ENCODE results near the gene ATP8A2.

The ATP8A2 gene

DNA sequence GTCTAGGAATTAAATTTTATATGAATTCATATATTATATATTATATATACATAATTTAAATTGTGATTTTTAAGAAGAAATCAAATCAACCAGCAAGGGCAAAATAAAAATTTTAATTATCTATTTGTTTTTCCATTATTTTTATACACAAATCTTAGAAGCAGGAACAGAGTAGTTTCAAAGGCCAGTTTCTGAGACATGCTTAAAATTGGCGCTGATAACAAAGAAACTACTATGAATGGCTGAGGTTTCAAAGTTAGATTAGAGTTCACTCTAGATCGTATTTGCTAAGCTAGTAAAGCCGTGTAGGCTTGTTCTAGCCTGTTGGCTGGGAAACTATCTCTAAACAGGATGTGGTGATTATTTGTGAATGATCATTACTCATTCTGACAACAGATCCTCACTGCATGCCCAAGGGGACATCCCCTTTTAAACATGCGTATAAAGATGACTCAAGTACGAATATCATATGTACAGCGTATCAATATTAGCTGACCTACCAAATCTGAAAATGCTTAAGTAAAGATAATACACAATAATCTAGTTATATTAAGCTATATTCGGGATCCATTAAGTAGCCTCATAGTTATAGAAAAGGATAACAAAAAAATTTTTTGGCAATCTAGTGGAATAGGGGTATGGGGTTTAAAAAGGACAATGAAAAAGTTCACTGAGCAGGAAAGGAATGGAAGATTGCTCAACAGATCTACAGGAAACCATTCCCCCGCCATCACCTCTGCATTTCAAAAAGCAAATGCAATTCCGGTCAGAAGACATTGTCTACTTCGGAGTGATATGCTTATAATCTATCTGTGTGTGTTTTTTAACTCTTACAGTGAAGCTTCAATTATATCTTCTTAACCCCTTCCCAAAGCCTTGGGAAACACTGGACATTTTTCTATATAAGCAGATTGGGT, 529.9 kb downstream of the ATP8A2 start:
- peaks cover 18% of the 10 kb centered on the region; the same call in 1 of the 2 replicates for H3K9me3 ChIP-seq (ENCODE audit: insufficient read depth, low read length)
- no peak overlapping the region for H3K9ac ChIP-seq (ENCODE audit: insufficient read length, low read depth)
- H3K4me3 ChIP-seq (ENCODE audit: insufficient read length, low read depth), result no peak overlapping the region
- peaks cover 4% of the 10 kb centered on the region for H3K4me1 ChIP-seq (ENCODE audit: insufficient read depth, insufficient read length)
- DNase-seq (ENCODE audit: low read depth, low spot score), result no peak
- TF ChIP-seq ZNF274 (IDR thresholded peaks at IDR 0.05; ENCODE audit: low read depth, low read length) (no peak), SUZ12 (IDR thresholded peaks at IDR 0.05; ENCODE audit: extremely low read depth, insufficient read depth, insufficient read length) (no peak), YY1 (IDR thresholded peaks at IDR 0.05; ENCODE audit: insufficient read depth, insufficient read length) (no peak)
- H3K27me3 ChIP-seq (ENCODE audit: insufficient read depth, insufficient read length), result peaks cover 22% of the 10 kb centered on the region
- H3K36me3 ChIP-seq (ENCODE audit: insufficient read depth, insufficient read length, low read length), result no peaks in the 10 kb centered on the region

- Histone ChIP-seq H3K9me3 (ENCODE audit: insufficient read depth, low read length) (peaks cover 18% of the 10 kb centered on the region; the same call in 1 of the 2 replicates), H3K27me3 (ENCODE audit: insufficient read depth, insufficient read length) (peaks cover 28% of the 10 kb centered on the region), H3K4me1 (ENCODE audit: insufficient read depth, insufficient read length) (peaks cover 4% of the 10 kb centered on the region), H3K4me3 (ENCODE audit: insufficient read length, low read depth) (no peak overlapping the region), H3K9ac (ENCODE audit: insufficient read length, low read depth) (no peak overlapping the region), H3K36me3 (ENCODE audit: insufficient read depth, insufficient read length, low read length) (no peaks in the 10 kb centered on the region)
- DNase-seq (ENCODE audit: low read depth, low spot score), result no peak
- TF ChIP-seq YY1 (IDR thresholded peaks at IDR 0.05; ENCODE audit: insufficient read depth, insufficient read length) (no peak), SUZ12 (IDR thresholded peaks at IDR 0.05; ENCODE audit: extremely low read depth, insufficient read depth, insufficient read length) (no peak), ZNF274 (IDR thresholded peaks at IDR 0.05; ENCODE audit: low read depth, low read length) (no peak)
Observed at GRCh38 chr13:25902455-25902854, 530.7 kb downstream of the ATP8A2 start.

DNA sequence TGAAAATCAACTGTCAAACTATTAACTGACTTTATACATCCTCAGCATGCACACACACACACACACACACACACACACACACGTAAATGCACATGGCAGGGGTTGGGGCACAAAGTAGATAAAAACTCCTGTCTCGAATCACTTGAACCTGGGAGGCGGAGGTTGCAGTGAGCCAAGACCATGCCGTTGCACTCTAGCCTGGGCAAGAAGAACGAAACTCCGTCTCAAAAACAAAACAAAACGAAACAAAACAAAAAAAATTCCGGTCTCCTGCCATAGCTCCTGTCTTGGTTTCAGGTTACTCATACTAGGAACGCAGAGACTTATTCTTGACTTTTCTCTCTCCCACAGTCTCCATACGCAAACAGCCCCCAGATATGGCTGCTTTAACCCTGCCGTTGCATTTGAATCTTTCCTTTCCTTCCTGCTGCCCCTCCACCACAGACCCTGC, 531.1 kb downstream of the ATP8A2 start:
- H3K27me3 ChIP-seq (ENCODE audit: insufficient read depth, insufficient read length), result peaks cover 33% of the 10 kb centered on the region
- H3K9me3 ChIP-seq (ENCODE audit: insufficient read depth, low read length), result peaks cover 18% of the 10 kb centered on the region; the same call in 1 of the 2 replicates
- DNase-seq (ENCODE audit: low read depth, low spot score), result no peak
- peaks cover 4% of the 10 kb centered on the region for H3K4me1 ChIP-seq (ENCODE audit: insufficient read depth, insufficient read length)
- H3K36me3 ChIP-seq (ENCODE audit: insufficient read depth, insufficient read length, low read length), result no peaks in the 10 kb centered on the region
- H3K9ac ChIP-seq (ENCODE audit: insufficient read length, low read depth), result no peak overlapping the region
- no peak overlapping the region for H3K4me3 ChIP-seq (ENCODE audit: insufficient read length, low read depth)
- TF ChIP-seq ZNF274 (IDR thresholded peaks at IDR 0.05; ENCODE audit: low read depth, low read length) (no peak), SUZ12 (IDR thresholded peaks at IDR 0.05; ENCODE audit: extremely low read depth, insufficient read depth, insufficient read length) (no peak), YY1 (IDR thresholded peaks at IDR 0.05; ENCODE audit: insufficient read depth, insufficient read length) (no peak)

DNA sequence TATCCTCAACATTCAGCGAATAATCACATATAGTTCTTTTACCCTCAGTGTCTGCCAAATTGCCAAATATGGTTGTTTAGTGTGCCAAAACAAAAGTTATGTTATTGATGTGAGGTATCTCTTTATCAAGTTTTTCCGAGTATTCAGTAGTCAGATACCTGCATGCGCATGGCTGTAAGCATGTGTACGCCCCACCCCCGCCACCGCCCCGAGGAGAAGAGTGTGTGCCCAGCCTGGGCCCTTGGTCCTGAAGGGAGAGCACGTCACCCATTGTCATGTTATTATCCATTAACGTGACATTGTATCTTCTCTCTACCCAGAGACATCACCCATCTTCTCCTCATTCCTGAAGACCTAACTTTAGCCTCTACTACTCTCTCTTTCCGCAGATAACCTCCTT, 533.1 kb downstream of the ATP8A2 start:
- H3K27me3 ChIP-seq (ENCODE audit: insufficient read depth, insufficient read length), result peaks cover 51% of the 10 kb centered on the region
- H3K9me3 ChIP-seq (ENCODE audit: insufficient read depth, low read length), result peaks cover 2% of the 10 kb centered on the region; the same call in 1 of the 2 replicates
- TF ChIP-seq ZNF274 (IDR thresholded peaks at IDR 0.05; ENCODE audit: low read depth, low read length) (no peak), YY1 (IDR thresholded peaks at IDR 0.05; ENCODE audit: insufficient read depth, insufficient read length) (no peak), SUZ12 (IDR thresholded peaks at IDR 0.05; ENCODE audit: extremely low read depth, insufficient read depth, insufficient read length) (no peak)
- DNase-seq (ENCODE audit: low read depth, low spot score), result no peak
- no peaks in the 10 kb centered on the region for H3K36me3 ChIP-seq (ENCODE audit: insufficient read depth, insufficient read length, low read length)
- H3K4me1 ChIP-seq (ENCODE audit: insufficient read depth, insufficient read length), result peaks cover 6% of the 10 kb centered on the region
- no peak overlapping the region for H3K9ac ChIP-seq (ENCODE audit: insufficient read length, low read depth)
- H3K4me3 ChIP-seq (ENCODE audit: insufficient read length, low read depth), result no peak overlapping the region

GRCh38 chr13:25905611-25906010, 533.8 kb downstream of the ATP8A2 start:
- no peak for DNase-seq (ENCODE audit: low read depth, low spot score)
- Histone ChIP-seq H3K36me3 (ENCODE audit: insufficient read depth, insufficient read length, low read length) (no peaks in the 10 kb centered on the region), H3K4me1 (ENCODE audit: insufficient read depth, insufficient read length) (peaks cover 6% of the 10 kb centered on the region), H3K9ac (ENCODE audit: insufficient read length, low read depth) (no peak overlapping the region), H3K9me3 (ENCODE audit: insufficient read depth, low read length) (no peaks in the 10 kb centered on the region), H3K27me3 (ENCODE audit: insufficient read depth, insufficient read length) (peaks cover 59% of the 10 kb centered on the region), H3K4me3 (ENCODE audit: insufficient read length, low read depth) (no peak overlapping the region)
- no peak for TF ChIP-seq SUZ12 (IDR thresholded peaks at IDR 0.05; ENCODE audit: extremely low read depth, insufficient read depth, insufficient read length)
- no peak for TF ChIP-seq YY1 (IDR thresholded peaks at IDR 0.05; ENCODE audit: insufficient read depth, insufficient read length)
- TF ChIP-seq ZNF274 (IDR thresholded peaks at IDR 0.05; ENCODE audit: low read depth, low read length), result no peak

DNA sequence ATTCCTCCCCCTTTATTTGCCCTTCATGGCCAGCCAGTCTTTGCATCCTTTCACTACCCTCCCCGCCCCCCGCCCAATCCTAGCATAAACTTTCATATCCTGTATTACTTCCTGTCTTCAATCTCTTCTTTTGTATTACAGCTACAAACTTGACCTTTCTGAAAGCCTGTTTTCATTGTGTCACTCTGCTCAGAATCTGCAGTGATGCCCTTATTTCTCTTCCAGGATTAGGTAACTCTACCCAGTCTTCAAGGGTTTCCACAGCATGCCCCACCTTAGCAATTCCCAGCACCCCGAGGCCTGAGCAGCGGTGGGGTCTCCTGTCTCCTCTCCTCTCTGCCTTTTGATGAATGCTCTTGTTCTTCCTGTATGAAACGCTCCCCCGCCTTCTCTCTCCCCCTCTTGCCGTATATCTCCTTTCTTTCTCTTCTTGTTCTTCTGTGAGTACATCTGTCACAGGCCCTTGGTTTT, 534.5 kb downstream of the ATP8A2 start:
- no peak overlapping the region for H3K4me3 ChIP-seq (ENCODE audit: insufficient read length, low read depth)
- no peaks in the 10 kb centered on the region for H3K9me3 ChIP-seq (ENCODE audit: insufficient read depth, low read length)
- DNase-seq (ENCODE audit: low read depth, low spot score), result no peak
- H3K36me3 ChIP-seq (ENCODE audit: insufficient read depth, insufficient read length, low read length), result no peaks in the 10 kb centered on the region
- peaks cover 6% of the 10 kb centered on the region for H3K4me1 ChIP-seq (ENCODE audit: insufficient read depth, insufficient read length)
- TF ChIP-seq SUZ12 (IDR thresholded peaks at IDR 0.05; ENCODE audit: extremely low read depth, insufficient read depth, insufficient read length), result no peak
- no peak for TF ChIP-seq ZNF274 (IDR thresholded peaks at IDR 0.05; ENCODE audit: low read depth, low read length)
- TF ChIP-seq YY1 (IDR thresholded peaks at IDR 0.05; ENCODE audit: insufficient read depth, insufficient read length), result no peak
- H3K27me3 ChIP-seq (ENCODE audit: insufficient read depth, insufficient read length), result peaks cover 60% of the 10 kb centered on the region
- no peak overlapping the region for H3K9ac ChIP-seq (ENCODE audit: insufficient read length, low read depth)

- H3K36me3 ChIP-seq (ENCODE audit: insufficient read depth, insufficient read length, low read length), result no peaks in the 10 kb centered on the region
- H3K9me3 ChIP-seq (ENCODE audit: insufficient read depth, low read length), result no peaks in the 10 kb centered on the region
- no peak for DNase-seq (ENCODE audit: low read depth, low spot score)
- H3K4me1 ChIP-seq (ENCODE audit: insufficient read depth, insufficient read length), result peaks cover 2% of the 10 kb centered on the region
- H3K4me3 ChIP-seq (ENCODE audit: insufficient read length, low read depth), result no peak overlapping the region
- H3K27me3 ChIP-seq (ENCODE audit: insufficient read depth, insufficient read length), result peaks cover 75% of the 10 kb centered on the region
- TF ChIP-seq ZNF274 (IDR thresholded peaks at IDR 0.05; ENCODE audit: low read depth, low read length) (no peak), SUZ12 (IDR thresholded peaks at IDR 0.05; ENCODE audit: extremely low read depth, insufficient read depth, insufficient read length) (no peak), YY1 (IDR thresholded peaks at IDR 0.05; ENCODE audit: insufficient read depth, insufficient read length) (no peak)
- H3K9ac ChIP-seq (ENCODE audit: insufficient read length, low read depth), result no peak overlapping the region
Observed at GRCh38 chr13:25908366-25908765, 536.6 kb downstream of the ATP8A2 start.

Data from NT2/D1 (cell line).